Astrocyte (in vitro differentiated cells and primary cell): ENCODE data around the gene CPED1.

Experiments used
- CTCF ChIP-seq: IDR thresholded peaks from 2 replicates; pipeline ENCODE4 v1.5.1; 2011; ENCODE audit warnings: low read depth, mild to moderate bottlenecking, inconsistent platforms, low read length, moderate library complexity; ENCODE audit not compliant: insufficient read depth
- EZH2 ChIP-seq: IDR thresholded peaks from 2 replicates; pipeline ENCODE4 v1.6.1; 2012; ENCODE audit warnings: mild to moderate bottlenecking, low read length, inconsistent platforms; ENCODE audit not compliant: insufficient read depth

- TF ChIP-seq CTCF (no peak), EZH2 (no peak)
These were observed 38.1 kb downstream of the CPED1 start for GRCh38 chr7:121026577-121027111.
